NCI-H1092 (cell line): ENCODE results near the gene EIF3F.

Experiments used
- DNase-seq: peaks from one replicate; lab custom pipeline; 2025; lab: John Stamatoyannopoulos, UW

Gene EIF3F

GRCh38 chr11:8022876-8023275 lies 35.7 kb downstream of the EIF3F start:
- DNase-seq = no peak

- DNase-seq = no peak
These were observed 36.9 kb downstream of the EIF3F start for GRCh38 chr11:8023831-8024555.

- DNase-seq = no peak
These were observed 38.0 kb downstream of the EIF3F start for GRCh38 chr11:8025123-8025522.

- DNase-seq = no peak
These were observed 38.7 kb downstream of the EIF3F start for GRCh38 chr11:8025816-8026215.

GRCh38 chr11:8026982-8027381 lies 39.8 kb downstream of the EIF3F start:
- DNase-seq = no peak

GRCh38 chr11:8028766-8029165 lies 41.6 kb downstream of the EIF3F start:
- DNase-seq = no peak

GRCh38 chr11:8030526-8031247 lies 43.5 kb downstream of the EIF3F start:
- DNase-seq = no peak

- no peak for DNase-seq
These were observed 44.3 kb downstream of the EIF3F start for GRCh38 chr11:8031248-8032115.

GRCh38 chr11:8032122-8032521 lies 45.0 kb downstream of the EIF3F start:
- DNase-seq = no peak

- no peak for DNase-seq
These were observed 45.6 kb downstream of the EIF3F start for GRCh38 chr11:8032576-8033304.

GRCh38 chr11:8033305-8034105 lies 46.4 kb downstream of the EIF3F start:
- peak; percentile 45 for DNase-seq

GRCh38 chr11:8034106-8034585 lies 47.0 kb downstream of the EIF3F start:
- DNase-seq = no peak

- no peak for DNase-seq
These were observed 47.6 kb downstream of the EIF3F start for GRCh38 chr11:8034604-8035190.

- DNase-seq = no peak
These were observed 48.2 kb downstream of the EIF3F start for GRCh38 chr11:8035200-8035855.

- DNase-seq = no peak
These were observed 49.1 kb downstream of the EIF3F start for GRCh38 chr11:8036002-8036802.

GRCh38 chr11:8036986-8037385 lies 49.8 kb downstream of the EIF3F start:
- no peak for DNase-seq

GRCh38 chr11:8038393-8038792 lies 51.3 kb downstream of the EIF3F start:
- DNase-seq = peak; percentile 35

GRCh38 chr11:8038811-8039529 lies 51.8 kb downstream of the EIF3F start:
- DNase-seq = no peak
